Smooth muscle cell (in vitro differentiated cells): ENCODE data around the gene GASK1A. TPM values are rescaled to one million over a fixed set of nuclear protein-coding genes. Genes with fewer than 3 reads are reported as not detected.

Experiments used
- DNase-seq: peaks from one replicate; lab custom pipeline; 2025; ENCODE audit not compliant: unreplicated experiment; lab: John Stamatoyannopoulos, UW
- H2AFZ ChIP-seq: fragments of 200-600 bp; sonication (generic); 2 replicates; pipeline ENCODE4 v1.6.0; 2016; ENCODE audit warnings: antibody characterized with exemption, low read depth, mild to moderate bottlenecking
- H3F3A ChIP-seq: fragments of 200-600 bp; sonication (generic); 2 replicates; pipeline ENCODE4 v1.6.0; 2017; ENCODE audit warnings: antibody characterized with exemption, low read depth
- H3K27ac ChIP-seq: fragments of 200-600 bp; sonication (generic); 2 replicates; pipeline ENCODE4 v1.5.1; 2016; ENCODE audit warnings: low read depth, mild to moderate bottlenecking
- H3K27me3 ChIP-seq: fragments of 200-600 bp; sonication (generic); 2 replicates; pipeline ENCODE4 v1.6.1; 2016; ENCODE audit warnings: low read depth, mild to moderate bottlenecking
- H3K36me3 ChIP-seq: fragments of 200-600 bp; sonication (generic); 2 replicates; pipeline ENCODE4 v1.5.1; 2016; ENCODE audit warnings: low read depth
- H3K4me1 ChIP-seq: fragments of 200-600 bp; sonication (generic); 2 replicates; pipeline ENCODE4 v1.5.1; 2016; ENCODE audit warnings: low read depth
- H3K4me2 ChIP-seq: fragments of 200-600 bp; sonication (generic); 2 replicates; pipeline ENCODE4 v1.6.0; 2016; ENCODE audit warnings: mild to moderate bottlenecking
- H3K4me3 ChIP-seq: fragments of 200-600 bp; sonication (generic); 2 replicates; pipeline ENCODE4 v1.5.1; 2016; ENCODE audit warnings: mild to moderate bottlenecking
- H3K79me2 ChIP-seq: fragments of 200-600 bp; sonication (generic); 2 replicates; pipeline ENCODE4 v1.6.0; 2016; ENCODE audit warnings: low read depth, mild to moderate bottlenecking
- H3K9ac ChIP-seq: fragments of 200-600 bp; sonication (generic); 2 replicates; pipeline ENCODE4 v1.6.0; 2016; ENCODE audit warnings: low read depth
- H3K9me3 ChIP-seq: fragments of 200-600 bp; sonication (generic); replicated peaks from 2 replicates; pipeline ENCODE4 v1.5.1; 2016; ENCODE audit warnings: low read depth
- H4K20me1 ChIP-seq: fragments of 200-600 bp; sonication (generic); 2 replicates; pipeline ENCODE4 v1.6.0; 2016; ENCODE audit warnings: low read depth
- CTCF ChIP-seq: fragments of 200-600 bp; sonication (generic); IDR thresholded peaks from 2 replicates; pipeline ENCODE4 v1.5.1; 2017; ENCODE audit warnings: borderline replicate concordance, mild to moderate bottlenecking, antibody characterized with exemption; ENCODE audit not compliant: insufficient read depth, poor library complexity, severe bottlenecking
- WGBS: methylation state at CpG from one replicate; pipeline ENCODE4 v1.1.7; 2016; ENCODE audit warnings: low lambda C conversion rate; 5-methylcytosine and 5-hydroxymethylcytosine counted together
- polyA plus RNA-seq: library from polyadenylated mRNA; unstranded; fragments of >200 nt; fragmentation: Nextera tagmentation; extraction: Ambion mirVana; gene quantifications from 2 replicates; pipeline ENCODE4 v1.2.1, GENCODE V29; 2016
- total RNA-seq: library from RNA; depleted of rRNA; stranded (reverse); fragments of >200 nt; gene quantifications from 2 replicates; pipeline ENCODE4 v1.2.3, GENCODE V29; 2014

GASK1A gene
- total and polyA plus RNA-seq, 2 experiments from 2014 or later: 0.76 TPM; not detected in 1

GRCh38 chr3:43022121-43022520 lies 43.0 kb downstream of the GASK1A start:
- H2AFZ ChIP-seq: no peak overlapping the region
- H3K9ac ChIP-seq: no peak overlapping the region
- H3K79me2 ChIP-seq: no peaks in the 10 kb centered on the region
- no peak overlapping the region for H3K27ac ChIP-seq
- no peaks in the 10 kb centered on the region for H3K27me3 ChIP-seq
- no peaks in the 10 kb centered on the region for H3K4me1 ChIP-seq
- no peaks in the 10 kb centered on the region for H3F3A ChIP-seq
- no peak for TF ChIP-seq CTCF
- 78% methylated on average over 1 of the region's 1 CpG for WGBS
- H3K4me3 ChIP-seq: no peak overlapping the region
- no peak for DNase-seq
- no peaks in the 10 kb centered on the region for H3K9me3 ChIP-seq
- H3K36me3 ChIP-seq: no peaks in the 10 kb centered on the region
- H3K4me2 ChIP-seq: no peak overlapping the region
- H4K20me1 ChIP-seq: no peaks in the 10 kb centered on the region

- WGBS: 86% methylated on average over 4 of the region's 4 CpGs
Measured at GRCh38 chr3:43023066-43023465, 44.0 kb downstream of the GASK1A start.

GRCh38 chr3:43023746-43024145 lies 44.6 kb downstream of the GASK1A start:
- no peaks in the 10 kb centered on the region for H4K20me1 ChIP-seq
- H3K36me3 ChIP-seq: no peaks in the 10 kb centered on the region
- WGBS: 93% methylated on average over 5 of the region's 5 CpGs
- no peak overlapping the region for H3K4me2 ChIP-seq
- H3K27me3 ChIP-seq: no peaks in the 10 kb centered on the region
- H3K9me3 ChIP-seq: no peaks in the 10 kb centered on the region
- H3K4me1 ChIP-seq: no peaks in the 10 kb centered on the region
- no peak for TF ChIP-seq CTCF
- no peak overlapping the region for H2AFZ ChIP-seq
- no peak overlapping the region for H3K4me3 ChIP-seq
- H3K79me2 ChIP-seq: no peaks in the 10 kb centered on the region
- H3F3A ChIP-seq: no peaks in the 10 kb centered on the region
- no peak overlapping the region for H3K9ac ChIP-seq
- no peak for DNase-seq
- H3K27ac ChIP-seq: no peak overlapping the region

More at GRCh38 chr3:43023066-43023465, 44.0 kb downstream of the GASK1A start:
- Histone ChIP-seq H2AFZ (no peak overlapping the region), H3K9ac (no peak overlapping the region), H3K4me1 (no peaks in the 10 kb centered on the region), H3K27ac (no peak overlapping the region), H3K4me3 (no peak overlapping the region), H3K27me3 (no peaks in the 10 kb centered on the region), H3K4me2 (no peak overlapping the region), H3K36me3 (no peaks in the 10 kb centered on the region), H3K9me3 (no peaks in the 10 kb centered on the region), H3K79me2 (no peaks in the 10 kb centered on the region), H3F3A (no peaks in the 10 kb centered on the region), H4K20me1 (no peaks in the 10 kb centered on the region)
- DNase-seq: no peak
- no peak for TF ChIP-seq CTCF

- no peak overlapping the region for H3K9ac ChIP-seq
- H3K27me3 ChIP-seq: no peaks in the 10 kb centered on the region
- no peaks in the 10 kb centered on the region for H3K4me1 ChIP-seq
- WGBS: 57% methylated on average over 6 of the region's 6 CpGs
- no peak overlapping the region for H2AFZ ChIP-seq
- no peak overlapping the region for H3K4me2 ChIP-seq
- H3K4me3 ChIP-seq: no peak overlapping the region
- no peaks in the 10 kb centered on the region for H3F3A ChIP-seq
- no peaks in the 10 kb centered on the region for H3K79me2 ChIP-seq
- no peaks in the 10 kb centered on the region for H4K20me1 ChIP-seq
- no peak for TF ChIP-seq CTCF
- no peaks in the 10 kb centered on the region for H3K9me3 ChIP-seq
- no peak for DNase-seq
- H3K36me3 ChIP-seq: no peaks in the 10 kb centered on the region
- H3K27ac ChIP-seq: no peak overlapping the region
Measured at GRCh38 chr3:43024181-43024885, 45.2 kb downstream of the GASK1A start.
